Astrocyte (in vitro differentiated cells and primary cell): ENCODE data around the gene METTL25B.

ENCODE experiments used
- EZH2 ChIP-seq: IDR thresholded peaks from 2 replicates; pipeline ENCODE4 v1.6.1; 2012; ENCODE audit warnings: mild to moderate bottlenecking, low read length, inconsistent platforms; ENCODE audit not compliant: insufficient read depth
- TF ChIP-seq, protein P1 (sequence below): IDR thresholded peaks from 2 replicates; pipeline ENCODE4 v1.5.1; 2011; ENCODE audit warnings: low read depth, mild to moderate bottlenecking, inconsistent platforms, low read length, moderate library complexity; ENCODE audit not compliant: insufficient read depth

DNA sequence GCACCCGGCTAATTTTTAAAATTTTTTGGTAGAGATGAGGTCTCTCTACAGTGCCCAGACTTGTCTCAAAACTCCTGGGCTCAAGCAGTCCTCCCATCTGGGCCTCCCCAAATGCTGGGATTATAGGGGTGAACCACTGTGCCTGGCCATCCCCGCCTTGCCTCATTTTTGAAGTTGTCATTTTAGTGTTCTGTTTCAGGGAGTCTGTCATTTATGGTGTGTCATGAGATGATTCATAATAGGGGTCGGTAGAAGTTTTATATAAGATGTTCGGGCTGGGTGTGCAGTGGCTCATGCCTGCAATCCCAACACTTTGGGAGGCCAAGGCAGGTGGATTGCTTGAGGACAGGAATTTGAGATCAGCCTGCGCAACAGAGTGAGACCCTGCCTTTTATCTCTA lies 47.5 kb downstream of the METTL25B start:
- no peak for TF ChIP-seq EZH2
- TF ChIP-seq, protein P1, sequence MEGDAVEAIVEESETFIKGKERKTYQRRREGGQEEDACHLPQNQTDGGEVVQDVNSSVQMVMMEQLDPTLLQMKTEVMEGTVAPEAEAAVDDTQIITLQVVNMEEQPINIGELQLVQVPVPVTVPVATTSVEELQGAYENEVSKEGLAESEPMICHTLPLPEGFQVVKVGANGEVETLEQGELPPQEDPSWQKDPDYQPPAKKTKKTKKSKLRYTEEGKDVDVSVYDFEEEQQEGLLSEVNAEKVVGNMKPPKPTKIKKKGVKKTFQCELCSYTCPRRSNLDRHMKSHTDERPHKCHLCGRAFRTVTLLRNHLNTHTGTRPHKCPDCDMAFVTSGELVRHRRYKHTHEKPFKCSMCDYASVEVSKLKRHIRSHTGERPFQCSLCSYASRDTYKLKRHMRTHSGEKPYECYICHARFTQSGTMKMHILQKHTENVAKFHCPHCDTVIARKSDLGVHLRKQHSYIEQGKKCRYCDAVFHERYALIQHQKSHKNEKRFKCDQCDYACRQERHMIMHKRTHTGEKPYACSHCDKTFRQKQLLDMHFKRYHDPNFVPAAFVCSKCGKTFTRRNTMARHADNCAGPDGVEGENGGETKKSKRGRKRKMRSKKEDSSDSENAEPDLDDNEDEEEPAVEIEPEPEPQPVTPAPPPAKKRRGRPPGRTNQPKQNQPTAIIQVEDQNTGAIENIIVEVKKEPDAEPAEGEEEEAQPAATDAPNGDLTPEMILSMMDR = no peak
